Body of pancreas (tissue), 4 donors: ENCODE results near the gene SLC66A3. TPM values are rescaled to one million over a fixed set of nuclear protein-coding genes. Genes with fewer than 3 reads are reported as not detected.

ENCODE experiments used
- ATAC-seq: fragments of 150-250 bp; one replicate; pipeline ENCODE4 v1.9.1; 2016
- DNase-seq, 4 donors: peaks; one replicate each; pipeline ENCODE4 v3.0.0-alpha.2; 2019
- H3K27ac ChIP-seq, 4 donors: fragments of 200-600 bp; sonication (generic); 1 replicate in 3 of 4; 2 replicates in 1 of 4; pipeline versions ENCODE4 v1.5.1 to v1.6.1; 2016 to 2019; ENCODE audit warnings: mild to moderate bottlenecking in 1 of 4, mixed read lengths in 1 of 4, moderate library complexity in 1 of 4
- H3K27me3 ChIP-seq, 2 donors: fragments of 200-600 bp; sonication (generic); one replicate each; pipeline ENCODE4 v1.6.0; 2016; ENCODE audit warnings: mild to moderate bottlenecking in 1 of 2
- H3K36me3 ChIP-seq, 2 donors: fragments of 200-600 bp; sonication (generic); replicated peaks in 1 of 2; 2 replicates each; pipeline ENCODE4 v1.5.1; 2016; ENCODE audit warnings: low read depth in 2 of 2; ENCODE audit not compliant: insufficient read depth in 1 of 2
- H3K4me1 ChIP-seq: fragments of 200-600 bp; sonication (generic); one replicate; pipeline ENCODE4 v1.6.0; 2016
- H3K4me3 ChIP-seq, 2 donors: fragments of 200-600 bp; sonication (generic); 1 replicate in 1 of 2; 2 replicates in 1 of 2; pipeline ENCODE4 v1.5.1; 2016 to 2019
- H3K9me3 ChIP-seq, 3 donors: fragments of 200-600 bp; sonication (generic); 1 replicate in 2 of 3; 2 replicates in 1 of 3; pipeline ENCODE4 v1.5.1; 2016
- CTCF ChIP-seq, 7 experiments: fragments of 450-650 bp in 4 of 7; fragments of 200-600 bp in 3 of 7; sonication (generic) in 3 of 7; IDR thresholded peaks; one replicate each; pipeline ENCODE4 v1.5.1; 2016 to 2019; ENCODE audit warnings: antibody characterized with exemption in 7 of 7
- POLR2A ChIP-seq, 3 donors: fragments of 450-650 bp; IDR thresholded peaks; one replicate each; pipeline ENCODE4 v1.6.1; 2016; ENCODE audit warnings: antibody characterized with exemption in 3 of 3, mild to moderate bottlenecking in 2 of 3
- WGBS, 2 donors: methylation state at CpG; one replicate each; pipeline ENCODE4 v1.1.5; 2017; 5-methylcytosine and 5-hydroxymethylcytosine counted together
- intact Hi-C: fragments of 100-400 bp; cut with DNase I; formaldehyde crosslinking; loops from one replicate; pipeline ENCODE4 v1.15.1; 2023
- total RNA-seq, 2 donors: library from RNA; depleted of rRNA; stranded (reverse); fragments of >200 nt; gene quantifications; one replicate each; pipeline ENCODE4 v1.1.0, GENCODE V29; 2016

The SLC66A3 gene
- total RNA-seq, 2 donors from 2014 or later = 28.0 to 38.2 TPM

DNA sequence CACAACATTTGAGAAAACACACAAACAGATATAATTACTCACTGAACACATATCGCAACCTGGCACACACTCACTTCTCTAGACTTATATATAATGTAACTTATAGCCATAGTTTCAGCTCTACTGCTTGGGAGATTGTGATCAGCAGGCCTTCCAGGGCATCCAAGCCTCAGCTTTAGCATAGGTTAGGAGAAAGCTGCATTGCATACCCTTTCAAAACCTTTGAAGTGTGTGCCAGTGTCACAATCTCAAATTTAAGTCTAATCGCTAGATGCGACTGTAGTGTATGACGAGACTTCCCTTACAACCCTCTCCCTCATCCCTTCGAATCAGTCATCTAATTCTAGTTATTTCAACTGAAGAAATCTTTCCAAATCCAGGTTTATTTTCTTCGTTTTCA is 30.9 kb downstream of the SLC66A3 start:
- WGBS, 2 donors = 86 to 89% methylated on average over 6 of the region's 6 CpGs
- H3K36me3 ChIP-seq = peaks cover 0 to 6% of the 10 kb centered on the region in 2 donors
- TF ChIP-seq CTCF (IDR thresholded peaks at IDR 0.05) = no peak
- TF ChIP-seq POLR2A (IDR thresholded peaks at IDR 0.05) = no peak
- no peaks in the 10 kb centered on the region for H3K4me1 ChIP-seq
- no peak overlapping the region for H3K27ac ChIP-seq
- H3K9me3 ChIP-seq = no peaks in the 10 kb centered on the region
- no peaks in the 10 kb centered on the region for H3K27me3 ChIP-seq
- intact Hi-C loops = no loop called here
- DNase-seq (no peak), ATAC-seq (no peak)
- no peak overlapping the region for H3K4me3 ChIP-seq

- Histone ChIP-seq H3K4me1 (no peaks in the 10 kb centered on the region), H3K4me3 (no peak overlapping the region), H3K27me3 (no peaks in the 10 kb centered on the region), H3K36me3 (peaks cover 0 to 6% of the 10 kb centered on the region in 2 donors), H3K9me3 (no peaks in the 10 kb centered on the region), H3K27ac (no peak overlapping the region)
- ATAC-seq (no peak), DNase-seq (no peak)
- intact Hi-C loops = no loop called here
- TF ChIP-seq POLR2A (IDR thresholded peaks at IDR 0.05) (no peak), CTCF (IDR thresholded peaks at IDR 0.05) (no peak)
- 82 to 93% methylated on average over 7 of the region's 7 CpGs for WGBS, 2 donors
Measured at GRCh38 chr2:11187083-11187619, 31.9 kb downstream of the SLC66A3 start.

- no peak for TF ChIP-seq POLR2A (IDR thresholded peaks at IDR 0.05)
- TF ChIP-seq CTCF (IDR thresholded peaks at IDR 0.05) = no peak
- Histone ChIP-seq H3K27ac (no peak overlapping the region), H3K4me1 (no peaks in the 10 kb centered on the region), H3K4me3 (no peak overlapping the region), H3K36me3 (peaks cover 0 to 7% of the 10 kb centered on the region in 2 donors), H3K27me3 (no peaks in the 10 kb centered on the region), H3K9me3 (no peaks in the 10 kb centered on the region)
- DNase-seq (no peak), ATAC-seq (no peak)
- intact Hi-C loops = no loop called here
- 66 to 85% methylated on average over 2 of the region's 2 CpGs for WGBS, 2 donors
Measured at GRCh38 chr2:11187731-11188130, 32.5 kb downstream of the SLC66A3 start.

DNA sequence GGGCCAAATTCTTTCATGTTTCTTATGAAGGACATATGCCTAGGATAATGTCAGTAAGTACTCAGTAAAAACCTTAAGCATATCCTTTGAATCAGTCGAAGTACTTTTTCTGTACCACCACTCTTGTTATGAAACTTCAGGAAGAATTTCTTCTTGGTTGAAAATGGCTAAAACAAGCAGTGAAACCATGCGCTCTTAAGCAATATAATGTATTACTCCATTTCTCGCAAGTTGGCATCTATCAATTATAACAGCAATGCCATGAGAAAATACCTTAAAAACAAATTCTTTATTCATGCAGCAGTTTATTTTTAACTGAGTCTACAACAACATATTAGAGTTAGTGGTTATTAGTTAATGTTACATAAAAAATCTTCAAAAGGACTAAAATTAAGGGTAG is 41.0 kb downstream of the SLC66A3 start:
- Histone ChIP-seq H3K4me1 (no peaks in the 10 kb centered on the region), H3K9me3 (no peaks in the 10 kb centered on the region), H3K27ac (no peak overlapping the region), H3K36me3 (peaks cover 0 to 16% of the 10 kb centered on the region in 2 donors), H3K27me3 (no peaks in the 10 kb centered on the region), H3K4me3 (no peak overlapping the region)
- DNase-seq (no peak), ATAC-seq (no peak)
- TF ChIP-seq POLR2A (IDR thresholded peaks at IDR 0.05) = no peak
- no peak for TF ChIP-seq CTCF (IDR thresholded peaks at IDR 0.05)
- 83 to 85% methylated on average over 3 of the region's 3 CpGs for WGBS, 2 donors
- intact Hi-C loops = no loop called here

- H3K27me3 ChIP-seq = no peaks in the 10 kb centered on the region
- H3K4me3 ChIP-seq = no peak overlapping the region
- no peaks in the 10 kb centered on the region for H3K9me3 ChIP-seq
- intact Hi-C loops = no loop called here
- no peak overlapping the region for H3K27ac ChIP-seq
- no peak for TF ChIP-seq CTCF (IDR thresholded peaks at IDR 0.05)
- TF ChIP-seq POLR2A (IDR thresholded peaks at IDR 0.05) = no peak
- DNase-seq (no peak), ATAC-seq (no peak)
- H3K36me3 ChIP-seq = peaks cover 0 to 17% of the 10 kb centered on the region in 2 donors
- WGBS, 2 donors = 95 to 96% methylated on average over 2 of the region's 2 CpGs
- no peaks in the 10 kb centered on the region for H3K4me1 ChIP-seq
Measured at GRCh38 chr2:11200651-11201050, 45.4 kb downstream of the SLC66A3 start.
